ENCODE data around the gene ZNF248. TPM values are rescaled to one million over a fixed set of nuclear protein-coding genes. Genes with fewer than 3 reads are reported as not detected.

Gene ZNF248
- total RNA-seq, 1 donor: 7.6 TPM

DNA sequence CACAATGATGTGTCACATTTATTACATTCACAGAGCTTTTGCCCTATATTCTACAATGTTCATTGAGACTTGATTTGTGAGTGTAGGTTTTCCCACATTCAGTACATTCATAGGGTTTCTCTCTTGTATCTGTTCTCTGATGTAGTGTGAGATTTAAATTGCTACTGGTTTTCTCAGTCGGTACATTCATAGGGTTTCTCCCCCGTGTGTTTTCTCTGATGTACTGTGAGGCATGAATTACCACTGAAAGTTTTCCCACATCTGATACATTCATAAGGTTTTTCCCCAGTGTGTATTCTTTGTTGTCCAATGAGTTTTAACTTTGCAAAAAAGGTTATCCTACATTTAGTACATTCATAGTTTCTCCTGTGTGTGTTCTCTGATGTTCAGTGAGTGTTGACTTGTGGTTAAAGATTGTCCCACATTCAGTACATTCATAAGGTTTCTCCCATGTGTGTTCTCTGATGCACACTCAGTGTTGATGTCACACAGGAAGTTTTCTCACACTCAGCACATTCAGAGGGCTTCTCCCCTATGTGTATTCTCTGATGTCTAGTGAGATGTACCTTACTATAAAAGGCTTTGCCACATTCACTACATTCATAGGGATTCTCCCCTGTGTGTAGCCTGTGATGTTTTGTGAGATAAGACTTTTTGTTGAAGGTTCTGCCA lies 63.0 kb downstream of the ZNF248 start:
- no peak for DNase-seq (ENCODE audit: insufficient read length, low spot score, missing footprints)
- Histone ChIP-seq H2AFZ (ENCODE audit: low read length) (no peak overlapping the region), H3K27me3 (ENCODE audit: insufficient read depth, low read length) (no peaks in the 10 kb centered on the region), H3K4me3 (ENCODE audit: insufficient read depth, low read length) (no peak overlapping the region), H3K36me3 (ENCODE audit: insufficient read depth, low read length) (no peaks in the 10 kb centered on the region), H4K20me1 (ENCODE audit: insufficient read depth, low read length) (no peaks in the 10 kb centered on the region), H3K27ac (ENCODE audit: low read depth, low read length) (no peak overlapping the region), H3K9me3 (ENCODE audit: low read depth, low read length) (peaks cover 2% of the 10 kb centered on the region), H3K79me2 (ENCODE audit: insufficient read depth, low read length) (no peaks in the 10 kb centered on the region), H3K4me1 (ENCODE audit: insufficient read depth, low read length) (no peaks in the 10 kb centered on the region), H3K4me2 (ENCODE audit: insufficient read depth, low read length) (no peak overlapping the region)
- no peak for TF ChIP-seq CTCF (IDR thresholded peaks at IDR 0.05; ENCODE audit: extremely low read depth, low read depth, low read length)

- H3K27ac ChIP-seq (ENCODE audit: low read depth, low read length): no peak overlapping the region
- TF ChIP-seq CTCF (IDR thresholded peaks at IDR 0.05; ENCODE audit: extremely low read depth, low read depth, low read length): no peak
- H4K20me1 ChIP-seq (ENCODE audit: insufficient read depth, low read length): no peaks in the 10 kb centered on the region
- H2AFZ ChIP-seq (ENCODE audit: low read length): no peak overlapping the region
- H3K36me3 ChIP-seq (ENCODE audit: insufficient read depth, low read length): no peaks in the 10 kb centered on the region
- H3K4me3 ChIP-seq (ENCODE audit: insufficient read depth, low read length): no peak overlapping the region
- no peaks in the 10 kb centered on the region for H3K4me1 ChIP-seq (ENCODE audit: insufficient read depth, low read length)
- no peak overlapping the region for H3K4me2 ChIP-seq (ENCODE audit: insufficient read depth, low read length)
- H3K79me2 ChIP-seq (ENCODE audit: insufficient read depth, low read length): no peaks in the 10 kb centered on the region
- H3K9me3 ChIP-seq (ENCODE audit: low read depth, low read length): no peaks in the 10 kb centered on the region
- H3K27me3 ChIP-seq (ENCODE audit: insufficient read depth, low read length): no peaks in the 10 kb centered on the region
- no peak for DNase-seq (ENCODE audit: insufficient read length, low spot score, missing footprints)
These were observed 67.8 kb downstream of the ZNF248 start for GRCh38 chr10:37789590-37789989.

DNA sequence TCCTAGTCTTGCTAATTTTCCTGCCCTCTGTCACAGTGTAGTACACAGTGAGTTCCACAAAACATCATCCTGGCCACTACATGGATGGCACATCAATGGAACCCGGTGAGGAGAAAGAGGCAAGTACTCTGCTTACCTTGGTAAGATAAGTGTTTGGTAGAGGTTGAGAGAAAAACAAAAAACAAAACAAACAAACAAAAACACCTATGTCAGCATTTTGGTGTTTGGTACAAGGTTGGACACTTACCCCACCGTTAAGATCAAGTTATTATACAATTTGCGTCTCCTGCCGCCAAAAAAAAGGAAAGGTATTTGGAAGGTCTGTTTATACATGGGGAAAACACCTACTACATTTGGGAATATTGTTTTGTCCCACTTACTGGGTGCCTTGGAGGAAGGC lies 72.7 kb downstream of the ZNF248 start:
- Histone ChIP-seq H3K9me3 (ENCODE audit: low read depth, low read length) (no peaks in the 10 kb centered on the region), H3K27me3 (ENCODE audit: insufficient read depth, low read length) (no peaks in the 10 kb centered on the region), H3K4me3 (ENCODE audit: insufficient read depth, low read length) (no peak overlapping the region), H4K20me1 (ENCODE audit: insufficient read depth, low read length) (no peaks in the 10 kb centered on the region), H2AFZ (ENCODE audit: low read length) (no peak overlapping the region), H3K4me2 (ENCODE audit: insufficient read depth, low read length) (no peak overlapping the region), H3K79me2 (ENCODE audit: insufficient read depth, low read length) (no peaks in the 10 kb centered on the region), H3K36me3 (ENCODE audit: insufficient read depth, low read length) (no peaks in the 10 kb centered on the region), H3K27ac (ENCODE audit: low read depth, low read length) (no peak overlapping the region), H3K4me1 (ENCODE audit: insufficient read depth, low read length) (no peaks in the 10 kb centered on the region)
- no peak for TF ChIP-seq CTCF (IDR thresholded peaks at IDR 0.05; ENCODE audit: extremely low read depth, low read depth, low read length)
- DNase-seq (ENCODE audit: insufficient read length, low spot score, missing footprints): no peak

GRCh38 chr10:37780536-37780935 lies 76.9 kb downstream of the ZNF248 start:
- Histone ChIP-seq H3K79me2 (ENCODE audit: insufficient read depth, low read length) (no peaks in the 10 kb centered on the region), H3K4me1 (ENCODE audit: insufficient read depth, low read length) (no peaks in the 10 kb centered on the region), H3K4me2 (ENCODE audit: insufficient read depth, low read length) (no peak overlapping the region), H3K4me3 (ENCODE audit: insufficient read depth, low read length) (no peak overlapping the region), H3K9me3 (ENCODE audit: low read depth, low read length) (peaks cover 2% of the 10 kb centered on the region), H3K27me3 (ENCODE audit: insufficient read depth, low read length) (no peaks in the 10 kb centered on the region), H4K20me1 (ENCODE audit: insufficient read depth, low read length) (no peaks in the 10 kb centered on the region), H3K27ac (ENCODE audit: low read depth, low read length) (no peak overlapping the region), H2AFZ (ENCODE audit: low read length) (no peak overlapping the region), H3K36me3 (ENCODE audit: insufficient read depth, low read length) (no peaks in the 10 kb centered on the region)
- no peak for TF ChIP-seq CTCF (IDR thresholded peaks at IDR 0.05; ENCODE audit: extremely low read depth, low read depth, low read length)
- no peak for DNase-seq (ENCODE audit: insufficient read length, low spot score, missing footprints)

Measured in osteoblast (primary cell).